Lower leg skin (tissue), 4 donors: Measurements from ENCODE around the gene NELL1. TPM values are rescaled to one million over a fixed set of nuclear protein-coding genes. Genes with fewer than 3 reads are reported as not detected.

Experiments
- DNase-seq, 2 donors: peaks; one replicate each; pipeline ENCODE4 v3.0.0-alpha.2; 2019; ENCODE audit warnings: low spot score in 2 of 2
- H3K4me3 ChIP-seq: fragments of 200-600 bp; sonication (generic); 2 replicates; pipeline ENCODE4 v1.5.1; 2017; ENCODE audit warnings: mild to moderate bottlenecking, low read depth; ENCODE audit not compliant: poor library complexity, severe bottlenecking
- CTCF ChIP-seq, 3 donors: fragments of 450-650 bp; IDR thresholded peaks; one replicate each; pipeline ENCODE4 v1.5.1; 2016; ENCODE audit warnings: antibody characterized with exemption in 3 of 3, mild to moderate bottlenecking in 3 of 3, moderate library complexity in 2 of 3
- POLR2A ChIP-seq, 2 donors: fragments of 450-650 bp; IDR thresholded peaks; one replicate each; pipeline ENCODE4 v1.6.1; 2016 to 2017; ENCODE audit warnings: antibody characterized with exemption in 2 of 2, mild to moderate bottlenecking in 1 of 2, moderate library complexity in 1 of 2
- WGBS, 2 donors: methylation state at CpG; one replicate each; pipeline ENCODE4 v1.1.5; 2018; 5-methylcytosine and 5-hydroxymethylcytosine counted together
- intact Hi-C: fragments of 100-400 bp; cut with DNase I; formaldehyde crosslinking; loops from one replicate; pipeline ENCODE4 v1.15.0; 2023; ENCODE audit warnings: low total_unique reads
- total RNA-seq, 4 donors: library from RNA; depleted of rRNA; stranded (reverse); fragments of >200 nt; gene quantifications; one replicate each; pipeline ENCODE4 v1.1.0, GENCODE V29; 2016

NELL1 gene
- total RNA-seq, 4 donors from 2014 or later, result 0.12 to 0.29 (median 0.14) TPM

DNA sequence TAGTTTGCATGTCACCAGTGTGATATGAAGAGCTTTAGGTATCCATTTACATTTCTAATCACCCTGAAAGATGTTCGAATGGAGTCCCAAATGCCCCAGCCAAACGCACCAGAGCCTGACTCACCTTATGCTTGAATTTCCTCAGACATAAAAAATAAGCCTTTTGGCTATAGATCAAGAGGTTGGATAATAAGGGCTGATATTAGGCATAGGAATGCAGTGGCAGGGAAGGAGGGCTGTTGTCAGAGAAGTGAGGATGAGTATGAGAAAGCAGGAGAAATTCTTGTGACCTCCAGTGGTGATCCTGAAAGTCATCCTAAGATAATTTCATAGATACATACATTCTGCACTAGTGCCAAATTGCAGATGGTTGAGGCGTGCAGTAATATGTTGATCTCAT is 264.6 kb downstream of the NELL1 start:
- no peak for TF ChIP-seq CTCF (IDR thresholded peaks at IDR 0.05)
- no peak for TF ChIP-seq POLR2A (IDR thresholded peaks at IDR 0.05)
- 41 to 42% methylated on average over 3 of the region's 3 CpGs for WGBS, 2 donors
- no peak for DNase-seq
- H3K4me3 ChIP-seq, result no peak overlapping the region
- intact Hi-C loops, result no loop called here

DNA sequence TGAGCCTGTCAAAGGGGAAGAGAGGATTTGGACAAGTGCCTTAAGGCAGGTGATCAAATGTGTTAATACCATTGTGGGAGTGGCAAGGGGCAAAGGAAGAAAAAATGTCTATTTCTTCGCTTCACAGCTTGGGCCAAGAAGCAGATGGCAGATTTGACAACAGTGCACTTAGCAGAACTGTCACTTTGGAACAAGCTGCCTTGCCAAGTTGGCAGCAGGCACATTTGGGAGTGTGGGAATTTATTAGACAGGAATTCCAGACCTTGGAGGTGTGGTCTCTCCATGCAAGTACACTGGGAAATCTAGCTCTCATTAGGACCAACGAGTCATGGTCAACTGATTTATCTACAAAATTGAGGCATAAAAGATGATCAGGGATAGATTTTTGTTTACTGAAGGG is 265.1 kb downstream of the NELL1 start:
- intact Hi-C loops, result no loop called here
- DNase-seq, result no peak
- WGBS, 2 donors, result 43 to 60% methylated on average over 2 of the region's 2 CpGs
- no peak for TF ChIP-seq CTCF (IDR thresholded peaks at IDR 0.05)
- no peak for TF ChIP-seq POLR2A (IDR thresholded peaks at IDR 0.05)
- no peak overlapping the region for H3K4me3 ChIP-seq

- DNase-seq, result no peak
- intact Hi-C loops, result no loop called here
- H3K4me3 ChIP-seq, result no peak overlapping the region
- 85 to 88% methylated on average over 7 of the region's 7 CpGs for WGBS, 2 donors
- TF ChIP-seq POLR2A (IDR thresholded peaks at IDR 0.05), result no peak
- no peak for TF ChIP-seq CTCF (IDR thresholded peaks at IDR 0.05)
Observed at GRCh38 chr11:20937826-20938225, 268.4 kb downstream of the NELL1 start.

- 30 to 41% methylated on average over 2 of the region's 2 CpGs for WGBS, 2 donors
- TF ChIP-seq POLR2A (IDR thresholded peaks at IDR 0.05) (no peak), CTCF (IDR thresholded peaks at IDR 0.05) (no peak)
Observed at GRCh38 chr11:20949585-20949984, 280.2 kb downstream of the NELL1 start.

DNA sequence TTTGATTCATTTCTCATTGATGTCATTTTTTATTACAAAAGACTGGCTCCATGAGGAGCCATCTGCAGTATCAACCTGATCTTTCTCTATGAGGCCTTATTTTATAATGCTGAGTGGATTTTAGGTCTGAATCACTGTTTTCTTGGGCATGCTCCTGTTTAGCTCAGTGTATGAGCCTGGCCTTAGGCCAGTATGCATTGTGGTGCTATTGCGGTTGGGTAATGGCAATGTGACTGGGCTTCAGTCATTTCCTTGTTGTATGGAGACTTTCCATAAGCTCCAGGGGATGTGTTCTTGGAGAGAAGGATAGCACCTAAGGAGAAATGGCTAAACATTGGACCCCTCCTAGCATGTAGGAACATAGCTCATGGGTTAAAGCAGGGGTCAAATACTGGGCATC is 293.2 kb downstream of the NELL1 start:
- intact Hi-C loops, result loop anchor here (2.0 kb wide), 1 partner anchor 56 kb away; no protein-coding TSS in a partner anchor
- no peak for TF ChIP-seq CTCF (IDR thresholded peaks at IDR 0.05)
- TF ChIP-seq POLR2A (IDR thresholded peaks at IDR 0.05), result no peak

More at GRCh38 chr11:20949585-20949984, 280.2 kb downstream of the NELL1 start:
- no peak for DNase-seq
- intact Hi-C loops, result no loop called here
- H3K4me3 ChIP-seq, result no peak overlapping the region

DNA sequence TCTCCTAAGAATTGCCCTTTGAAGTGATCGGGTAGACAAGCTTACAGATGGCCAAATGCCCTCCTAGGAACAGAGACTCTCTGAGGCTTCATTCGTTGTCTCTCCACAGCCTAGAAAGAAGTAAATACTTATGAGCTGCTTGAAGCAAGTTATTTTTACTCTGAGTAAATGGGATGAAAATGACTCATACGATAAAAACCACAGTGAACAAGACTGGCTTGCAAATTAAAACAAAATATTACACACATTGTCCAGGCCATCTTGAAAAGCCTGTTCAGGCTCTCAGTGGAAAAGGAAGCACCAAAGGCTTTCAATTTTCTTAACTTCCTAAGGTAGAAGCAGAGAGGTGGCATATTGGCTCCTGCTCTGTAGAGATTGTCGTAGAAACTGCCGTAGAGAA is 294.2 kb downstream of the NELL1 start:
- 75 to 79% methylated on average over 5 of the region's 5 CpGs for WGBS, 2 donors
- intact Hi-C loops, result loop anchor here (2.0 kb wide), 1 partner anchor 55 kb away; no protein-coding TSS in a partner anchor

More for the DNA sequence above, 293.2 kb downstream of the NELL1 start:
- DNase-seq, result no peak
- 80 to 95% methylated on average over 1 of the region's 1 CpG for WGBS, 2 donors
- no peak overlapping the region for H3K4me3 ChIP-seq

More for the DNA sequence above, 294.2 kb downstream of the NELL1 start:
- DNase-seq, result no peak
- no peak for TF ChIP-seq POLR2A (IDR thresholded peaks at IDR 0.05)
- TF ChIP-seq CTCF (IDR thresholded peaks at IDR 0.05), result no peak
- no peak overlapping the region for H3K4me3 ChIP-seq
